ENCODE measurements around the gene PSMB4. TPM values are rescaled to one million over a fixed set of nuclear protein-coding genes. Genes with fewer than 3 reads are reported as not detected.

Gene PSMB4
- total and polyA plus RNA-seq, 2 donors, result 345 to 371 TPM

DNA sequence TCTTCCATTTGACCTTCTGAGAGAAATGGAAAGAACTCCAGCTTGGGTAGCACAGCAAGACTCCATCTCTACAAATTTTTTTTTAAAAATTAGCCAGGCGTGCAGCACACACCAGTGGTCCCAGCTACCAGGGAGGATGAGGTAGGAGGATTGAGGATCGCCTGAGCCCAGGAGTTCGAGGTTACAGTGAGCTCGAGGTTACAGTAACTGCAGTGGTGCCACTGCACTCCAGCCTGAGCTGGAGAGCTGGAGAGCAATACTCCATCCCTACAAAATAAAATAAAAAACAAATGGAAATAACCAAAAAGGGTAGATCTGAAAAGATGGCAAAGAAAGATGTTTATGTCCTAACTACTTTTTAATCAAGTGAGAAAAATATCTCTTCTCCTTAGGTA lies 45.4 kb downstream of the PSMB4 start:
- Histone ChIP-seq H3K4me3 (ENCODE audit: low read length in 2 of 2) (no peak overlapping the region), H3K36me3 (ENCODE audit: control insufficient read depth in 2 of 2, insufficient read depth in 2 of 2, low read length in 1 of 2) (peaks cover 8 to 38% of the 10 kb centered on the region in 2 donors), H3K4me1 (ENCODE audit: control insufficient read depth in 2 of 2, insufficient read depth in 2 of 2, low read length in 2 of 2) (no peaks in the 10 kb centered on the region), H3K9me3 (ENCODE audit: control insufficient read depth in 2 of 2, insufficient read depth in 1 of 2, low read length in 1 of 2) (no peaks in the 10 kb centered on the region), H3K27me3 (ENCODE audit: control insufficient read depth in 2 of 2, insufficient read depth in 1 of 2, low read length in 1 of 2) (no peaks in the 10 kb centered on the region), H3K27ac (ENCODE audit: low read depth in 1 of 2, low read length in 1 of 2) (no peak overlapping the region)
- 89% methylated on average over 4 of the region's 4 CpGs for WGBS
- no peak for DNase-seq (ENCODE audit: low read depth in 6 of 9, low spot score in 9 of 9)

DNA sequence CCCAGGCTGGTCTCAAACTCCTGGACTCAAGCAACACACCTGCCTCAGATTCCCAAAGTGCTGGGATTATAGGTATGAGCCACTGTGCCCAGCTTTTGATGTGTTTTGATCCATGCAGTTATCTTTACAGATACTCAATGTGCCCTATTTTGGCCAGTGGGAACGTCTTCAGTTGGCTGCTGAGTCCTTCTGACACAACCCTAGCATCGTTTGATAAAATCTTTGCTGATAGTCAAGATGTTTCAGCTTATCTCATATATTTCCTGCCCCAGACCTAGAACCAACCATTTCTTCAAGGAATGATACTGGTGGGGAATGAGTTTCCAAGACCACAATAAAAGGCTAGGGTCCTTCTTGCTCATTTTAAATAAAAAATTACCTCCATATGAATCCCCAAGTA lies 48.3 kb downstream of the PSMB4 start:
- no peaks in the 10 kb centered on the region for H3K27me3 ChIP-seq (ENCODE audit: control insufficient read depth in 2 of 2, insufficient read depth in 1 of 2, low read length in 1 of 2)
- WGBS, result 88% methylated on average over 2 of the region's 2 CpGs
- no peak overlapping the region for H3K27ac ChIP-seq (ENCODE audit: low read depth in 1 of 2, low read length in 1 of 2)
- no peaks in the 10 kb centered on the region for H3K4me1 ChIP-seq (ENCODE audit: control insufficient read depth in 2 of 2, insufficient read depth in 2 of 2, low read length in 2 of 2)
- H3K36me3 ChIP-seq (ENCODE audit: control insufficient read depth in 2 of 2, insufficient read depth in 2 of 2, low read length in 1 of 2), result peaks cover 3 to 23% of the 10 kb centered on the region in 2 donors
- H3K4me3 ChIP-seq (ENCODE audit: low read length in 2 of 2), result no peak overlapping the region
- no peak for DNase-seq (ENCODE audit: low read depth in 6 of 9, low spot score in 9 of 9)
- H3K9me3 ChIP-seq (ENCODE audit: control insufficient read depth in 2 of 2, insufficient read depth in 1 of 2, low read length in 1 of 2), result no peaks in the 10 kb centered on the region

Other genes starting within 250 kb of the PSMB4 start
- gene TNFAIP8L2, start 242.9 kb upstream of the PSMB4 start, total RNA-seq, result 30.0 TPM
- gene TNFAIP8L2, start 242.9 kb upstream of the PSMB4 start, polyA plus RNA-seq, result 32.8 TPM
- gene LYSMD1, start 233.7 kb upstream of the PSMB4 start, total RNA-seq, result 11.9 TPM
- gene LYSMD1, start 233.7 kb upstream of the PSMB4 start, polyA plus RNA-seq, result 7.7 TPM
- 63.8 TPM for gene SCNM1, start 233.4 kb upstream of the PSMB4 start, total RNA-seq
- gene SCNM1, start 233.4 kb upstream of the PSMB4 start, polyA plus RNA-seq, result 75.2 TPM
- gene TMOD4, start 223.6 kb upstream of the PSMB4 start, total RNA-seq, result 0.38 TPM
- gene TMOD4, start 223.6 kb upstream of the PSMB4 start, polyA plus RNA-seq, result 1.0 TPM
- gene VPS72, start 209.4 kb upstream of the PSMB4 start, total RNA-seq, result 47.2 TPM
- gene VPS72, start 209.4 kb upstream of the PSMB4 start, polyA plus RNA-seq, result 40.2 TPM
- gene PIP5K1A, start 201.0 kb upstream of the PSMB4 start, total RNA-seq, result 30.7 TPM
- gene PIP5K1A, start 201.0 kb upstream of the PSMB4 start, polyA plus RNA-seq, result 29.8 TPM
- gene PSMD4, start 144.8 kb upstream of the PSMB4 start, total RNA-seq, result 272 TPM
- gene PSMD4, start 144.8 kb upstream of the PSMB4 start, polyA plus RNA-seq, result 157 TPM
- gene ZNF687, start 117.3 kb upstream of the PSMB4 start, total RNA-seq, result 9.8 TPM
- 11.1 TPM for gene ZNF687, start 117.3 kb upstream of the PSMB4 start, polyA plus RNA-seq
- gene PI4KB, start 72.2 kb upstream of the PSMB4 start, total RNA-seq, result 29.0 TPM
- gene PI4KB, start 72.2 kb upstream of the PSMB4 start, polyA plus RNA-seq, result 31.8 TPM
- 89.4 TPM for gene RFX5, start 52.3 kb upstream of the PSMB4 start, total RNA-seq
- gene RFX5, start 52.3 kb upstream of the PSMB4 start, polyA plus RNA-seq, result 32.9 TPM
- gene SELENBP1, start 26.9 kb upstream of the PSMB4 start, total RNA-seq, result 6.1 TPM
- gene SELENBP1, start 26.9 kb upstream of the PSMB4 start, polyA plus RNA-seq, result 6.4 TPM
- 18.5 TPM for gene POGZ, start 59.9 kb downstream of the PSMB4 start, total RNA-seq
- 33.5 TPM for gene POGZ, start 59.9 kb downstream of the PSMB4 start, polyA plus RNA-seq
- 0.90 TPM for gene CGN, start 111.8 kb downstream of the PSMB4 start, total RNA-seq
- 2.8 TPM for gene CGN, start 111.8 kb downstream of the PSMB4 start, polyA plus RNA-seq
- 2.1 TPM for gene TUFT1, start 140.7 kb downstream of the PSMB4 start, total RNA-seq
- gene TUFT1, start 140.7 kb downstream of the PSMB4 start, polyA plus RNA-seq, result 6.9 TPM
- gene SNX27, start 212.5 kb downstream of the PSMB4 start, total RNA-seq, result 9.2 TPM
- 6.5 TPM for gene SNX27, start 212.5 kb downstream of the PSMB4 start, polyA plus RNA-seq